Gastroesophageal sphincter (tissue), 3 donors: ENCODE results near the gene ABI3BP.

Experiments used
- POLR2A ChIP-seq, 2 donors: fragments of 450-650 bp; IDR thresholded peaks; one replicate each; pipeline ENCODE4 v1.6.1; 2017; ENCODE audit warnings: antibody characterized with exemption in 2 of 2, mild to moderate bottlenecking in 2 of 2, moderate library complexity in 1 of 2
- POLR2AphosphoS5 ChIP-seq: sonication (generic); formaldehyde crosslinking; IDR thresholded peaks from one replicate; pipeline ENCODE4 v1.6.1; 2017; ENCODE audit warnings: antibody characterized with exemption
- TF ChIP-seq, protein P1 (sequence below), 4 experiments: fragments of 200-600 bp in 2 of 4; fragments of 450-650 bp in 2 of 4; sonication (generic) in 1 of 4; IDR thresholded peaks; one replicate each; pipeline ENCODE4 v1.5.1; 2017 to 2019; ENCODE audit warnings: antibody characterized with exemption in 4 of 4, mild to moderate bottlenecking in 2 of 4, moderate library complexity in 2 of 4

DNA sequence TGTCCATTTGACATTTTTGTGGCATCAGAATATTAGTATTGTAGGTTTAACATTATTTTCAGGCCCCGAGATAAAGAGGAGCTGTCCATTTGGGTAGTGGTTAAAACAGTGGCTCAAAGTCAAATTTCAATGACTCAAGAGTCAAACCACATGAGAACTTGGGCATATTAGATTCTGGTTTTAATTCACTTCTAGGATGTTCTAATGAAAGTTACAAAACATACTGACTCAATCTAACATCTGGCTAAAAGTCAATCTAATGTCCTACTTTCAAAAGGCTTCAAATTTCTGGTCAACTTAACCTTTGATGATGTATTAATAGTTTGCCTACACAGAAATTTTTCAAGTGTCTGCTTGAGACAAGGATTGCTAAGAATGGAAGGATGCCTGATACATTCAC lies 112.4 kb downstream of the ABI3BP start:
- TF ChIP-seq, protein P1, sequence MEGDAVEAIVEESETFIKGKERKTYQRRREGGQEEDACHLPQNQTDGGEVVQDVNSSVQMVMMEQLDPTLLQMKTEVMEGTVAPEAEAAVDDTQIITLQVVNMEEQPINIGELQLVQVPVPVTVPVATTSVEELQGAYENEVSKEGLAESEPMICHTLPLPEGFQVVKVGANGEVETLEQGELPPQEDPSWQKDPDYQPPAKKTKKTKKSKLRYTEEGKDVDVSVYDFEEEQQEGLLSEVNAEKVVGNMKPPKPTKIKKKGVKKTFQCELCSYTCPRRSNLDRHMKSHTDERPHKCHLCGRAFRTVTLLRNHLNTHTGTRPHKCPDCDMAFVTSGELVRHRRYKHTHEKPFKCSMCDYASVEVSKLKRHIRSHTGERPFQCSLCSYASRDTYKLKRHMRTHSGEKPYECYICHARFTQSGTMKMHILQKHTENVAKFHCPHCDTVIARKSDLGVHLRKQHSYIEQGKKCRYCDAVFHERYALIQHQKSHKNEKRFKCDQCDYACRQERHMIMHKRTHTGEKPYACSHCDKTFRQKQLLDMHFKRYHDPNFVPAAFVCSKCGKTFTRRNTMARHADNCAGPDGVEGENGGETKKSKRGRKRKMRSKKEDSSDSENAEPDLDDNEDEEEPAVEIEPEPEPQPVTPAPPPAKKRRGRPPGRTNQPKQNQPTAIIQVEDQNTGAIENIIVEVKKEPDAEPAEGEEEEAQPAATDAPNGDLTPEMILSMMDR (IDR thresholded peaks at IDR 0.05) = no peak
- no peak for TF ChIP-seq POLR2AphosphoS5
- no peak for TF ChIP-seq POLR2A (IDR thresholded peaks at IDR 0.05)
